Measurements from ENCODE around the gene ZBTB44.
"Not testable (repeated sequence)": the region's sequence is repeated elsewhere in the genome, so short reads cannot be mapped to it uniquely, and the experiment has no call there.

ZBTB44 gene

DNA sequence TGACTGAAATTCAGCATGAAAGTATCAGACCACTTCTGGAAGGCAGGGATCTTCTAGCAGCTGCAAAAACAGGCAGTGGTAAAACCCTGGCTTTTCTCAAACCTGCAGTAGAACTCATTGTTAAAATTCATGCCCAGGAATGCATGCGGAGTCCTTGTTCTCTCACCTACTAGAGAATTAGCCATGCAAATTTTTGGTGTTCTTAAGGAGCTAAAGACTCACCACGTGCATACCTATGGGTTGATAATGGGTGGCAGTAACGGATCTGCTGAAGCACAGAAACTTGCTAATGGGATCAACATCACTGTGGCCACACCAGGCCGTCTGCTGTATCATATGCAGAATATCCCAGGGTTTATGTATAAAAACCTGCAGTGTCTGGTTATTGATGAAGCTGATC is 19.1 kb downstream of the ZBTB44 start:
- Histone ChIP-seq H3K36me3 (peaks cover 5% of the 10 kb centered on the region; the same call in 1 of the 2 replicates), H3K4me3 (ENCODE audit: low read depth, low read length) (no peak overlapping the region), H3K27me3 (ENCODE audit: insufficient read depth, low read depth, severe bottlenecking) (no peaks in the 10 kb centered on the region), H3K27ac (no peak overlapping the region), H3K9me3 (ENCODE audit: severe bottlenecking) (no peaks in the 10 kb centered on the region)
- TF ChIP-seq CTCF (IDR thresholded peaks at IDR 0.05; ENCODE audit: low read depth, low read length) = no peak
- no peak for DNase-seq

DNA sequence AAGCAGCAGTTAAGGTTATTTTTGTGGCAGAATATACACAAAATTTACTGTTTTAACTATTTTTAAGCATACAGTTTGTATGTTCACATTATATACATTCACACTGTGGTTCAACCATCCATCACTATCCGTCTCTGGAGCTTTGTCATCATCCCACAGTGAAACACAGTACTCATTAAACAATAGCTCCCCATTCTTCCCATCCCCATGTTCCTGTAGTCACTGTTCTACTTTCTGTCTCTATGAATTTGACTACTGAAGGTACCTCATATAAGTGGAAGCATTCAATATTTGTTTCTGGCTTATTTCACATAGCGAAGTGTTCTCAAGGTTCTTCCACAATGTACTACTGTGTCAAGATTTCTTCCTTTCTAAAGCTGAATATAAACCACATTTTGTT is 32.6 kb downstream of the ZBTB44 start:
- no peaks in the 10 kb centered on the region for H3K9me3 ChIP-seq (ENCODE audit: severe bottlenecking)
- no peak for TF ChIP-seq CTCF (IDR thresholded peaks at IDR 0.05; ENCODE audit: low read depth, low read length)
- no peaks in the 10 kb centered on the region for H3K27me3 ChIP-seq (ENCODE audit: insufficient read depth, low read depth, severe bottlenecking)
- no peak overlapping the region for H3K27ac ChIP-seq
- peaks cover 4% of the 10 kb centered on the region; the same call in 1 of the 2 replicates for H3K36me3 ChIP-seq
- no peak for DNase-seq
- H3K4me3 ChIP-seq (ENCODE audit: low read depth, low read length) = no peak overlapping the region

- not testable (repeated sequence) for H3K36me3 ChIP-seq; H3K27me3 ChIP-seq (ENCODE audit: insufficient read depth, low read depth, severe bottlenecking); DNase-seq; H3K9me3 ChIP-seq (ENCODE audit: severe bottlenecking); H3K27ac ChIP-seq; H3K4me3 ChIP-seq (ENCODE audit: low read depth, low read length)
These were observed 33.4 kb downstream of the ZBTB44 start for GRCh38 chr11:130281341-130281740.

- no peak for DNase-seq
- H3K27ac ChIP-seq = no peak overlapping the region
- no peaks in the 10 kb centered on the region for H3K27me3 ChIP-seq (ENCODE audit: insufficient read depth, low read depth, severe bottlenecking)
- H3K9me3 ChIP-seq (ENCODE audit: severe bottlenecking) = no peaks in the 10 kb centered on the region
- no peak overlapping the region for H3K4me3 ChIP-seq (ENCODE audit: low read depth, low read length)
- TF ChIP-seq CTCF (IDR thresholded peaks at IDR 0.05; ENCODE audit: low read depth, low read length) = no peak
- H3K36me3 ChIP-seq = peaks cover 4% of the 10 kb centered on the region; the same call in 1 of the 2 replicates
These were observed 34.7 kb downstream of the ZBTB44 start for GRCh38 chr11:130279989-130280388.

GRCh38 chr11:130278745-130279144 is 36.0 kb downstream of the ZBTB44 start:
- no peak overlapping the region for H3K4me3 ChIP-seq (ENCODE audit: low read depth, low read length)
- no peaks in the 10 kb centered on the region for H3K9me3 ChIP-seq (ENCODE audit: severe bottlenecking)
- DNase-seq = no peak

GRCh38 chr11:130278151-130278550 is 36.6 kb downstream of the ZBTB44 start:
- H3K36me3 ChIP-seq = peaks cover 4% of the 10 kb centered on the region; the same call in 1 of the 2 replicates

More at GRCh38 chr11:130278745-130279144, 36.0 kb downstream of the ZBTB44 start:
- no peaks in the 10 kb centered on the region for H3K27me3 ChIP-seq (ENCODE audit: insufficient read depth, low read depth, severe bottlenecking)
- peaks cover 4% of the 10 kb centered on the region; the same call in 1 of the 2 replicates for H3K36me3 ChIP-seq
- no peak for TF ChIP-seq CTCF (IDR thresholded peaks at IDR 0.05; ENCODE audit: low read depth, low read length)
- no peak overlapping the region for H3K27ac ChIP-seq

More at GRCh38 chr11:130278151-130278550, 36.6 kb downstream of the ZBTB44 start:
- no peak overlapping the region for H3K4me3 ChIP-seq (ENCODE audit: low read depth, low read length)
- no peak for DNase-seq
- no peaks in the 10 kb centered on the region for H3K9me3 ChIP-seq (ENCODE audit: severe bottlenecking)
- H3K27ac ChIP-seq = no peak overlapping the region
- TF ChIP-seq CTCF (IDR thresholded peaks at IDR 0.05; ENCODE audit: low read depth, low read length) = no peak
- no peaks in the 10 kb centered on the region for H3K27me3 ChIP-seq (ENCODE audit: insufficient read depth, low read depth, severe bottlenecking)
